Measurements from ENCODE around the gene ZBTB18. TPM values are rescaled to one million over a fixed set of nuclear protein-coding genes. Genes with fewer than 3 reads are reported as not detected.
"Not testable (repeated sequence)": the region's sequence is repeated elsewhere in the genome, so short reads cannot be mapped to it uniquely, and the experiment has no call there.

The ZBTB18 gene
- total and polyA plus RNA-seq, 2 donors (not counting 1 experiment from before 2014, with no cell fraction given): 38.4 to 130 TPM

DNA sequence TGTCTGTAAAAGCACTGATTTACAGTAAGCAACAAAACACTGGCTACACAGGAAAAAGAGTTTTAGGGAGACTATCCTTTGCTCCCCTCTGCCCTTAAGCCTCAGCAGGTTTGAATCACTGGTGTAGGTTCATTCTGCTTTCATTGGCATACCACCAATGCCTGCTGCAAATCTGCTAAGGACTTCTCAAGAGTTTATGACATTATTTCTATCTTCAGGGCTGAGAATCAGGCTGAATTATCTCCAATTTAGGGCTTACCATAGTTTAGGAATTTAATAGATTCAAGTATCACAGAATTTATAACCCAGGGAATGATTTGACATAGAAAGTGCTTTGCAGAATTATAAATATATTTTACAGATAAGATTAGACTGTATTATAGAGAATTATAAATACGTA lies 6.7 kb upstream of the ZBTB18 start:
- Histone ChIP-seq H3K27ac (ENCODE audit: low read length in 2 of 2) (peak overlapping the region in 1 of 2 donors; percentile 36), H3K4me1 (ENCODE audit: control insufficient read depth in 2 of 2, insufficient read depth in 2 of 2, low read length in 2 of 2) (peaks cover 8 to 13% of the 10 kb centered on the region in 2 donors), H3K9me3 (ENCODE audit: control extremely low read depth in 1 of 3, control insufficient read depth in 2 of 3, insufficient read depth in 1 of 3, low read length in 2 of 3) (no peaks in the 10 kb centered on the region), H4K20me1 (ENCODE audit: control insufficient read depth, insufficient read depth, low read length, poor library complexity, severe bottlenecking) (no peaks in the 10 kb centered on the region), H3K79me2 (ENCODE audit: control insufficient read depth, insufficient read depth, low read length) (peaks cover under 1% of the 10 kb centered on the region), H3K4me3 (ENCODE audit: control extremely low read depth in 1 of 5, extremely low read depth in 1 of 5, insufficient read depth in 1 of 5, low read depth in 2 of 5, low read length in 4 of 5) (no peak overlapping the region), H3K4me2 (replicated peaks; ENCODE audit: low read depth, low read length, poor library complexity, severe bottlenecking) (no peak overlapping the region), H2AFZ (ENCODE audit: insufficient read depth, low read depth, low read length, poor library complexity, severe bottlenecking) (no peak overlapping the region), H3K27me3 (replicated peaks in 1 of 4; ENCODE audit: control extremely low read depth in 1 of 4, control insufficient read depth in 3 of 4, insufficient read depth in 4 of 4, low read length in 3 of 4) (no peaks in the 10 kb centered on the region), H3K36me3 (replicated peaks in 1 of 2; ENCODE audit: control extremely low read depth in 1 of 2, control insufficient read depth in 1 of 2, extremely low read depth in 1 of 2, insufficient read depth in 2 of 2, low read length in 1 of 2) (no peaks in the 10 kb centered on the region), H3K9ac (ENCODE audit: low read length) (no peak overlapping the region)
- no CpG with 5 or more reads among the region's 1 CpG for WGBS (ENCODE audit: insufficient coverage)
- DNase-seq: no peak
- CTCF ChIA-PET: no interaction called here
- ATAC-seq (ENCODE audit: low read depth): no peak
- Mint-ChIP-seq H3K4me1 (peaks cover 19% of the 10 kb centered on the region), H3K4me3 (no peak overlapping the region), H3K27ac (no peak overlapping the region), H3K27me3 (no peaks in the 10 kb centered on the region), H3K9me3 (ENCODE audit: insufficient read depth) (no peaks in the 10 kb centered on the region)
- TF ChIP-seq, protein P1, sequence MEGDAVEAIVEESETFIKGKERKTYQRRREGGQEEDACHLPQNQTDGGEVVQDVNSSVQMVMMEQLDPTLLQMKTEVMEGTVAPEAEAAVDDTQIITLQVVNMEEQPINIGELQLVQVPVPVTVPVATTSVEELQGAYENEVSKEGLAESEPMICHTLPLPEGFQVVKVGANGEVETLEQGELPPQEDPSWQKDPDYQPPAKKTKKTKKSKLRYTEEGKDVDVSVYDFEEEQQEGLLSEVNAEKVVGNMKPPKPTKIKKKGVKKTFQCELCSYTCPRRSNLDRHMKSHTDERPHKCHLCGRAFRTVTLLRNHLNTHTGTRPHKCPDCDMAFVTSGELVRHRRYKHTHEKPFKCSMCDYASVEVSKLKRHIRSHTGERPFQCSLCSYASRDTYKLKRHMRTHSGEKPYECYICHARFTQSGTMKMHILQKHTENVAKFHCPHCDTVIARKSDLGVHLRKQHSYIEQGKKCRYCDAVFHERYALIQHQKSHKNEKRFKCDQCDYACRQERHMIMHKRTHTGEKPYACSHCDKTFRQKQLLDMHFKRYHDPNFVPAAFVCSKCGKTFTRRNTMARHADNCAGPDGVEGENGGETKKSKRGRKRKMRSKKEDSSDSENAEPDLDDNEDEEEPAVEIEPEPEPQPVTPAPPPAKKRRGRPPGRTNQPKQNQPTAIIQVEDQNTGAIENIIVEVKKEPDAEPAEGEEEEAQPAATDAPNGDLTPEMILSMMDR (IDR thresholded peaks at IDR 0.05): no peak
- no peak for TF ChIP-seq EZH2 (IDR thresholded peaks at IDR 0.05; ENCODE audit: borderline replicate concordance, insufficient read depth, low read depth, low read length, poor library complexity, severe bottlenecking)
- intact Hi-C loops (cut with micrococcal nuclease): loop anchor here (10.0 kb wide), 1 partner anchor 790 kb away; the partner anchor contains the start of gene COX20
- POLR2A ChIA-PET: no interaction called here

DNA sequence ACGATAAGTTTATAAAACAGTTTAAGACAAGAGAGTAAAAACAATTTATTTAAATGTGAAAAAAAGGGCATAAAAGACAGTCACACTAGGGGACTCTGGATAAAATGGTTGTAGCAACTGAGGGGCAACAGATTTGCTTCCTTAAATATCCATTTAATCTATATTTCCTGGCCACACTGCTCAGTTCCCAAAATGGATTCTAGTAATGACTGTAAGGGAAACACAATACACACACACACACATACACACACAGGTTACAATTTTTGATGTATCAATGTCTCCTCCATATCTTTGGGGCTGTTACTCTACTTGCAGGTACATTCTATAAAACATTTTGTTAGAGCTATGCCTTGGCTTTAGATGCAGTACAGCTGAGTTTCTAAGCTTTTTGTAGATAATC lies 4.8 kb upstream of the ZBTB18 start:
- Histone ChIP-seq H3K4me1 (ENCODE audit: control insufficient read depth in 2 of 2, insufficient read depth in 2 of 2, low read length in 2 of 2) (peaks cover 14 to 22% of the 10 kb centered on the region in 2 donors), H3K79me2 (ENCODE audit: control insufficient read depth, insufficient read depth, low read length) (peaks cover 19% of the 10 kb centered on the region), H2AFZ (ENCODE audit: insufficient read depth, low read depth, low read length, poor library complexity, severe bottlenecking) (peak overlapping the region; percentile 74), H3K27ac (ENCODE audit: low read length in 2 of 2) (peak overlapping the region; percentile 99)
- H3K4me2 ChIP-seq (replicated peaks; ENCODE audit: low read depth, low read length, poor library complexity, severe bottlenecking); H3K27me3 ChIP-seq (replicated peaks in 1 of 4; ENCODE audit: control extremely low read depth in 1 of 4, control insufficient read depth in 3 of 4, insufficient read depth in 4 of 4, low read length in 3 of 4); H4K20me1 ChIP-seq (ENCODE audit: control insufficient read depth, insufficient read depth, low read length, poor library complexity, severe bottlenecking); H3K9me3 ChIP-seq (ENCODE audit: control extremely low read depth in 1 of 3, control insufficient read depth in 2 of 3, insufficient read depth in 1 of 3, low read length in 2 of 3); H3K9ac ChIP-seq (ENCODE audit: low read length); DNase-seq; H3K36me3 ChIP-seq (replicated peaks in 1 of 2; ENCODE audit: control extremely low read depth in 1 of 2, control insufficient read depth in 1 of 2, extremely low read depth in 1 of 2, insufficient read depth in 2 of 2, low read length in 1 of 2); H3K27me3 Mint-ChIP-seq; ATAC-seq (ENCODE audit: low read depth); H3K9me3 Mint-ChIP-seq (ENCODE audit: insufficient read depth); H3K4me3 ChIP-seq (ENCODE audit: control extremely low read depth in 1 of 5, extremely low read depth in 1 of 5, insufficient read depth in 1 of 5, low read depth in 2 of 5, low read length in 4 of 5): not testable (repeated sequence)
- WGBS (ENCODE audit: insufficient coverage): no CpG with 5 or more reads among the region's 1 CpG
- CTCF ChIA-PET: interaction anchor here (0.9 to 2.4 kb wide), 4 partner anchors 33 to 704 kb away, joined by 3 to 9 read pairs (median 5); no protein-coding TSS in a partner anchor
- Mint-ChIP-seq H3K4me3 (peak overlapping the region; percentile 94), H3K4me1 (peaks cover 19% of the 10 kb centered on the region), H3K27ac (peak overlapping the region; percentile 99)
- intact Hi-C loops (cut with micrococcal nuclease): loop anchor here (2.0 to 10.0 kb wide), 2 partner anchors 701 to 789 kb away; partner anchors contain the start of gene COX20
- POLR2A ChIA-PET: interaction anchor here (3.5 kb wide), 1 partner anchor 30 kb away, joined by 47 read pairs; no protein-coding TSS in a partner anchor

Measured in B cell (primary cell).